Measurements from ENCODE around the gene NDUFV1.

DNA sequence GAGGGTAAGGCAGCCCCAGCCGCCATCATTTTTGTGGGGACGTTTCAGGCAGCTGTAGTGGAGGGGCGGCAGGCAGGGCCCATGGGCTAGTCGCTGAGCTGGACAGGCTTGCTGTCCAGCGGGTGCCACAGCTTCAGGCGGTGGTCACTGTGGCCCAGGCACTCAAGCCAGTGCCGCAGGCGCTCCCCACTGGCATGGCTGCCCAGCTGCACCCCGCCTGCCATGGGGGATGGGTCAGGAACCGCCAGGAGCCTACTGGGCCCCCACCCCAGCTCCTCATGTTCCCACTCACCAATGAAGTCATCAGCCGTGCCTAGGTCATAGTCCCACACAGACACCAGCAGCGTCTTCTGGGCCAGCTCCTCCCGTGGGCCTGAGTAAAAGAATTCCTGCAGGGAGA, 6.0 kb downstream of the NDUFV1 start:
- TF ChIP-seq, protein P1, sequence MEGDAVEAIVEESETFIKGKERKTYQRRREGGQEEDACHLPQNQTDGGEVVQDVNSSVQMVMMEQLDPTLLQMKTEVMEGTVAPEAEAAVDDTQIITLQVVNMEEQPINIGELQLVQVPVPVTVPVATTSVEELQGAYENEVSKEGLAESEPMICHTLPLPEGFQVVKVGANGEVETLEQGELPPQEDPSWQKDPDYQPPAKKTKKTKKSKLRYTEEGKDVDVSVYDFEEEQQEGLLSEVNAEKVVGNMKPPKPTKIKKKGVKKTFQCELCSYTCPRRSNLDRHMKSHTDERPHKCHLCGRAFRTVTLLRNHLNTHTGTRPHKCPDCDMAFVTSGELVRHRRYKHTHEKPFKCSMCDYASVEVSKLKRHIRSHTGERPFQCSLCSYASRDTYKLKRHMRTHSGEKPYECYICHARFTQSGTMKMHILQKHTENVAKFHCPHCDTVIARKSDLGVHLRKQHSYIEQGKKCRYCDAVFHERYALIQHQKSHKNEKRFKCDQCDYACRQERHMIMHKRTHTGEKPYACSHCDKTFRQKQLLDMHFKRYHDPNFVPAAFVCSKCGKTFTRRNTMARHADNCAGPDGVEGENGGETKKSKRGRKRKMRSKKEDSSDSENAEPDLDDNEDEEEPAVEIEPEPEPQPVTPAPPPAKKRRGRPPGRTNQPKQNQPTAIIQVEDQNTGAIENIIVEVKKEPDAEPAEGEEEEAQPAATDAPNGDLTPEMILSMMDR (conservative IDR thresholded peaks at IDR 0.05; ENCODE audit: low read depth, low read length), result no peak
- TF ChIP-seq EZH2 (IDR thresholded peaks at IDR 0.05; ENCODE audit: borderline replicate concordance, low read depth, low read length, poor library complexity, severe bottlenecking), result no peak

Data from A673 (cell line).